Measurements from ENCODE around the gene DTWD2.

GRCh38 chr5:118796081-118796480 lies 192.3 kb downstream of the DTWD2 start:
- TF ChIP-seq CTCF (IDR thresholded peaks at IDR 0.05) (no peak), POLR2A (IDR thresholded peaks at IDR 0.05) (no peak)
